Measurements from ENCODE around the gene LEKR1.

The LEKR1 gene

GRCh38 chr3:156788846-156789245 lies 37.3 kb upstream of the LEKR1 start:
- DNase-seq (ENCODE audit: low read depth, low spot score): no peak
- peak overlapping the region; percentile 66 for H3K27ac ChIP-seq

GRCh38 chr3:156790156-156790555 lies 36.0 kb upstream of the LEKR1 start:
- Histone ChIP-seq H3K27ac (peak overlapping the region; percentile 10; the same call in 1 of the 2 replicates), H3K9ac (ENCODE audit: insufficient read length) (no peak overlapping the region), H3K4me3 (no peak overlapping the region), H3K9me3 (ENCODE audit: low read depth, low read length) (no peaks in the 10 kb centered on the region), H3K36me3 (ENCODE audit: insufficient read depth, low read length) (no peaks in the 10 kb centered on the region)
- no peak for TF ChIP-seq POLR2AphosphoS5 (IDR thresholded peaks at IDR 0.05; ENCODE audit: borderline replicate concordance, low read depth, low read length)
- no peak for TF ChIP-seq FOXP2 (optimal IDR thresholded peaks at IDR 0.05; ENCODE audit: control extremely low read depth, extremely low read length, insufficient read depth)
- TF ChIP-seq EZH2 (IDR thresholded peaks at IDR 0.05): no peak
- no peak for DNase-seq (ENCODE audit: low read depth, low spot score)

More at GRCh38 chr3:156788846-156789245, 37.3 kb upstream of the LEKR1 start:
- Histone ChIP-seq H3K9ac (ENCODE audit: insufficient read length) (no peak overlapping the region), H3K36me3 (ENCODE audit: insufficient read depth, low read length) (no peaks in the 10 kb centered on the region), H3K9me3 (ENCODE audit: low read depth, low read length) (no peaks in the 10 kb centered on the region), H3K4me3 (peak overlapping the region; percentile 43)
- TF ChIP-seq FOXP2 (optimal IDR thresholded peaks at IDR 0.05; ENCODE audit: control extremely low read depth, extremely low read length, insufficient read depth) (no peak), EZH2 (IDR thresholded peaks at IDR 0.05) (no peak), POLR2AphosphoS5 (IDR thresholded peaks at IDR 0.05; ENCODE audit: borderline replicate concordance, low read depth, low read length) (no peak)

- TF ChIP-seq POLR2AphosphoS5 (IDR thresholded peaks at IDR 0.05; ENCODE audit: borderline replicate concordance, low read depth, low read length) (no peak), FOXP2 (optimal IDR thresholded peaks at IDR 0.05; ENCODE audit: control extremely low read depth, extremely low read length, insufficient read depth) (no peak), EZH2 (IDR thresholded peaks at IDR 0.05) (no peak)
Measured at GRCh38 chr3:156792114-156792513, 34.0 kb upstream of the LEKR1 start.

GRCh38 chr3:156792536-156792935 lies 33.6 kb upstream of the LEKR1 start:
- H3K9ac ChIP-seq (ENCODE audit: insufficient read length): no peak overlapping the region
- no peak overlapping the region for H3K4me3 ChIP-seq
- DNase-seq (ENCODE audit: low read depth, low spot score): no peak
- no peaks in the 10 kb centered on the region for H3K36me3 ChIP-seq (ENCODE audit: insufficient read depth, low read length)
- TF ChIP-seq EZH2 (IDR thresholded peaks at IDR 0.05): no peak
- TF ChIP-seq FOXP2 (optimal IDR thresholded peaks at IDR 0.05; ENCODE audit: control extremely low read depth, extremely low read length, insufficient read depth): no peak
- no peak for TF ChIP-seq POLR2AphosphoS5 (IDR thresholded peaks at IDR 0.05; ENCODE audit: borderline replicate concordance, low read depth, low read length)
- peak overlapping the region; percentile 32 for H3K27ac ChIP-seq
- no peaks in the 10 kb centered on the region for H3K9me3 ChIP-seq (ENCODE audit: low read depth, low read length)

More at GRCh38 chr3:156792114-156792513, 34.0 kb upstream of the LEKR1 start:
- H3K9me3 ChIP-seq (ENCODE audit: low read depth, low read length): no peaks in the 10 kb centered on the region
- no peak for DNase-seq (ENCODE audit: low read depth, low spot score)
- peak overlapping the region; percentile 32 for H3K27ac ChIP-seq
- H3K4me3 ChIP-seq: no peak overlapping the region
- H3K36me3 ChIP-seq (ENCODE audit: insufficient read depth, low read length): no peaks in the 10 kb centered on the region
- H3K9ac ChIP-seq (ENCODE audit: insufficient read length): no peak overlapping the region

- no peak overlapping the region for H3K9ac ChIP-seq (ENCODE audit: insufficient read length)
- peak overlapping the region; percentile 32; the same call in 1 of the 2 replicates for H3K27ac ChIP-seq
- no peak for DNase-seq (ENCODE audit: low read depth, low spot score)
- H3K4me3 ChIP-seq: no peak overlapping the region
- TF ChIP-seq FOXP2 (optimal IDR thresholded peaks at IDR 0.05; ENCODE audit: control extremely low read depth, extremely low read length, insufficient read depth): no peak
- no peak for TF ChIP-seq EZH2 (IDR thresholded peaks at IDR 0.05)
- TF ChIP-seq POLR2AphosphoS5 (IDR thresholded peaks at IDR 0.05; ENCODE audit: borderline replicate concordance, low read depth, low read length): no peak
- no peaks in the 10 kb centered on the region for H3K36me3 ChIP-seq (ENCODE audit: insufficient read depth, low read length)
- no peaks in the 10 kb centered on the region for H3K9me3 ChIP-seq (ENCODE audit: low read depth, low read length)
Measured at GRCh38 chr3:156792945-156793344, 33.2 kb upstream of the LEKR1 start.

GRCh38 chr3:156793400-156793799 lies 32.8 kb upstream of the LEKR1 start:
- peak overlapping the region; percentile 32; the same call in 1 of the 2 replicates for H3K27ac ChIP-seq

GRCh38 chr3:156793851-156794250 lies 32.3 kb upstream of the LEKR1 start:
- no peak overlapping the region for H3K4me3 ChIP-seq
- no peaks in the 10 kb centered on the region for H3K9me3 ChIP-seq (ENCODE audit: low read depth, low read length)
- no peaks in the 10 kb centered on the region for H3K36me3 ChIP-seq (ENCODE audit: insufficient read depth, low read length)
- H3K27ac ChIP-seq: peak overlapping the region; percentile 32; the same call in 1 of the 2 replicates
- no peak for DNase-seq (ENCODE audit: low read depth, low spot score)
- no peak for TF ChIP-seq POLR2AphosphoS5 (IDR thresholded peaks at IDR 0.05; ENCODE audit: borderline replicate concordance, low read depth, low read length)
- TF ChIP-seq FOXP2 (optimal IDR thresholded peaks at IDR 0.05; ENCODE audit: control extremely low read depth, extremely low read length, insufficient read depth): no peak
- TF ChIP-seq EZH2 (IDR thresholded peaks at IDR 0.05): no peak
- H3K9ac ChIP-seq (ENCODE audit: insufficient read length): no peak overlapping the region

More at GRCh38 chr3:156793400-156793799, 32.8 kb upstream of the LEKR1 start:
- Histone ChIP-seq H3K4me3 (no peak overlapping the region), H3K9ac (ENCODE audit: insufficient read length) (no peak overlapping the region), H3K36me3 (ENCODE audit: insufficient read depth, low read length) (no peaks in the 10 kb centered on the region), H3K9me3 (ENCODE audit: low read depth, low read length) (no peaks in the 10 kb centered on the region)
- no peak for DNase-seq (ENCODE audit: low read depth, low spot score)
- no peak for TF ChIP-seq EZH2 (IDR thresholded peaks at IDR 0.05)
- TF ChIP-seq POLR2AphosphoS5 (IDR thresholded peaks at IDR 0.05; ENCODE audit: borderline replicate concordance, low read depth, low read length): no peak
- TF ChIP-seq FOXP2 (optimal IDR thresholded peaks at IDR 0.05; ENCODE audit: control extremely low read depth, extremely low read length, insufficient read depth): no peak

GRCh38 chr3:156795890-156796481 lies 30.2 kb upstream of the LEKR1 start:
- Histone ChIP-seq H3K4me3 (no peak overlapping the region), H3K9me3 (ENCODE audit: low read depth, low read length) (0 out of 2 replicates have a peak, but pooled peaks cover 3% of the 10 kb centered on the region), H3K9ac (ENCODE audit: insufficient read length) (no peak overlapping the region), H3K27ac (0 out of 2 replicates have a peak overlapping the region, but pooled peaks have one; percentile 1), H3K36me3 (ENCODE audit: insufficient read depth, low read length) (no peaks in the 10 kb centered on the region)
- DNase-seq (ENCODE audit: low read depth, low spot score): no peak
- no peak for TF ChIP-seq POLR2AphosphoS5 (IDR thresholded peaks at IDR 0.05; ENCODE audit: borderline replicate concordance, low read depth, low read length)
- no peak for TF ChIP-seq FOXP2 (optimal IDR thresholded peaks at IDR 0.05; ENCODE audit: control extremely low read depth, extremely low read length, insufficient read depth)
- no peak for TF ChIP-seq EZH2 (IDR thresholded peaks at IDR 0.05)

Measured in SK-N-MC (cell line).